ENCODE measurements around the gene EIF4A3.
"Not testable (repeated sequence)": the region's sequence is repeated elsewhere in the genome, so short reads cannot be mapped to it uniquely, and the experiment has no call there.

EIF4A3 gene

DNA sequence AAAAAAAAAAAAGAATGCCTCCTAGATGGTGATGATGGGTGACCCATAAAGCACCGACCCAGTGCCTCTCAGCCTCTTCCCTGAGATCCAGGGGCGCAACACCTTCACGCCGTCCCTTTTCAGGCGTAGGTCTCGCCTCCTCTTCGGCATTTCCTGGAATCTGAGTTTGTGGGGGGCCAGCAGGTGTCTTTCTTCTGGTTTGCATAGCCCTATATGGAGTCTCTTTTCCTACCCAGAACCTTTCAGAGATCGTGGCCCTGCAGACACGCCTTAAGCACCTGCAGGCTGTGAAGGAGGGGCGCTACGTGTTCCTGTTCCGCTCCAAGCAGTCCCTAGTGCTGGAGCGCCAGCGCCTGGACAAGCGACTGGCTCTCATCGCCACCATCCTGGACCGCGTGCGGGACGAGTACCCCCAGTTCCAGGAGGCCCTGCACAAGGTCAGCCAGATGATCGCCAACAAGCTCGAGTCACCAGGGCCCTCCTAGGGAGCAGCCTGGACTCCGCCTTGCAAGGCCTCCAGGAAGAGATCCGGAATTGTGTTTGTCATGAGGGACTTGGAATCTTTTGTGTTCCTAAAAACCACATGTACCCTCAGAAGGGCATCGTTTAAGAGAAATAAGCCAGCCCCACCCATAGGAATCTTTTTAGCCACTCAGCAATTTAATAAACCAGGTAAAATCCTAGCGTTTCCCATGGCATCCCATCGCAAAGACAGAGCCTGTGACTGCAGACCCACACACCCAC, 47.5 kb downstream of the EIF4A3 start:
- Histone ChIP-seq H3K9ac (ENCODE audit: low read length in 2 of 2) (no peak overlapping the region), H3K9me3 (ENCODE audit: control insufficient read depth in 2 of 2, low read length in 2 of 2) (no peaks in the 10 kb centered on the region), H3K4me3 (ENCODE audit: low read length in 2 of 2) (no peak overlapping the region), H3K4me1 (ENCODE audit: control insufficient read depth, insufficient read depth, low read length) (peaks cover 19% of the 10 kb centered on the region), H3K36me3 (ENCODE audit: control insufficient read depth in 2 of 2, insufficient read depth in 2 of 2, low read length in 2 of 2) (no peaks in the 10 kb centered on the region), H3K27me3 (ENCODE audit: control insufficient read depth in 1 of 2, insufficient read depth in 2 of 2, low read length in 2 of 2) (no peaks in the 10 kb centered on the region), H3K27ac (ENCODE audit: low read length) (no peak overlapping the region)

DNA sequence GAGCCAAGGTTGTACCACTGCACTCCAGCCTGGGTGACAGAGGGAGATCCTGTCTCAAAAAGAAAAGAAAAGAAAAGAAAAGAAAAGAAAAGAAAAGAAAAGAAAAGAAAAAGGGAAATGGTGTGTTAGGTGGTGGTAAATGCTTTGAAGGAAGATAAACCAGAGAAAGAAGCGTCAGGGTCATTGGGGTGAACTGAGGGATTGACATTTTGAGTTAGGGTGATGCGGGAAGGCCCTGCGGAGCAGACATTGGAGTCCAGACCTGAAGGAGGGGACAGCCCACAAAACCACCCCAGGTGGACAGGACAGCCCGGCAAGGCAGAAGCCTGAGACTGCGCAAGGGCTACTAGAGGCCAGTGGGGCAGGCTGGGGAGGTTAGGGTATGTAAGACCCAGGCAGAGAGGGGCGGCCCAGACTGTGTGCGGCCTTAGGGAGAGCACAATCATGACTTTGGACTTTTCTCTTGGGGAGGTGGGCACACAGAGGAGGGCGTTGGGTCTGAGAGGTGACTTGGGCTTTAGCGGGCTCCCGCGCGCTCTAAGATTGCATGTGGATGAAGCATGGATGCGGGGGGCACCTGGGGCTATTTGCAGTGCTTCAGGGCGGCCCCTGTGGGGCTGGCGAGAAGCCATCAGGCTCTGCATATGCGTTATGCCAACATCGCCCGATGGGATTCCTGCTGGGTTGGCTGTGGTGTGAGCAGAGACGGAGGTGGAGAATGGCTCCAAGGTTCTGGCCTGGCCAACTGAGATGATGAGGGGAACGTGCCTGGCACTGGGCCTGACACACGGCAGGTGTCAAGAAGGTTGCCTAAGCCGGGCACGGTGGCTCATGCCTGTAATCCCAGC, 48.9 kb downstream of the EIF4A3 start:
- Histone ChIP-seq H3K4me3 (ENCODE audit: low read length in 2 of 2) (no peak overlapping the region), H3K9me3 (ENCODE audit: control insufficient read depth in 2 of 2, low read length in 2 of 2) (no peaks in the 10 kb centered on the region), H3K36me3 (ENCODE audit: control insufficient read depth in 2 of 2, insufficient read depth in 2 of 2, low read length in 2 of 2) (no peaks in the 10 kb centered on the region), H3K4me1 (ENCODE audit: control insufficient read depth, insufficient read depth, low read length) (peaks cover 19% of the 10 kb centered on the region), H3K27me3 (ENCODE audit: control insufficient read depth in 1 of 2, insufficient read depth in 2 of 2, low read length in 2 of 2) (no peaks in the 10 kb centered on the region), H3K9ac (ENCODE audit: low read length in 2 of 2) (no peak overlapping the region), H3K27ac (ENCODE audit: low read length) (no peak overlapping the region)

DNA sequence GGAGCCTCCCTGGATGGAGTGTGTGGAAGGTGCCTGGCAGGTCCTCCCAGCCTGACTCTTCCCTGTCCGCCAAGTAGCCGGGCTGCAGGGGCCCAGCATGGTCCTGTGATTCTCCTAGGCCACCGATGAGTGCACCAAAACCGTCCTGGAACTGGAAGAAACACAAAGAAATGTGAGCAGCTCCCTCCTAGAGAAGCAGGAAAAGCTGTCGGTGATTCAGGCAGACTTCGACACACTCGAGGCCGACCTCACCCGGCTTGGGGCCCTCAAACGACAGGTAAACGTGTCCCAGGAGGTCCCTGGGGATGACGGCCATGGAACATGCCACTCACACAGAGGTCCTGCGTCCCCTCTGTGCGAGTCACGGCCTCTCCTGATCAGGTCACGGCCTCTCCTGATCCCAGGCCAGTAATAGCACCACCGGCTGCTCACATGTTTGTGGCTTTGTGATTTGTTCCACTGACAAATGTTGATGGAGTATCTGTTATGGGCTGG, 49.8 kb downstream of the EIF4A3 start:
- no peak overlapping the region for H3K27ac ChIP-seq (ENCODE audit: low read length)
- no peaks in the 10 kb centered on the region for H3K9me3 ChIP-seq (ENCODE audit: control insufficient read depth in 2 of 2, low read length in 2 of 2)
- H3K4me1 ChIP-seq (ENCODE audit: control insufficient read depth, insufficient read depth, low read length): peaks cover 15% of the 10 kb centered on the region
- no peaks in the 10 kb centered on the region for H3K36me3 ChIP-seq (ENCODE audit: control insufficient read depth in 2 of 2, insufficient read depth in 2 of 2, low read length in 2 of 2)
- no peaks in the 10 kb centered on the region for H3K27me3 ChIP-seq (ENCODE audit: control insufficient read depth in 1 of 2, insufficient read depth in 2 of 2, low read length in 2 of 2)
- H3K9ac ChIP-seq (ENCODE audit: low read length in 2 of 2): no peak overlapping the region
- H3K4me3 ChIP-seq (ENCODE audit: low read length in 2 of 2): no peak overlapping the region

DNA sequence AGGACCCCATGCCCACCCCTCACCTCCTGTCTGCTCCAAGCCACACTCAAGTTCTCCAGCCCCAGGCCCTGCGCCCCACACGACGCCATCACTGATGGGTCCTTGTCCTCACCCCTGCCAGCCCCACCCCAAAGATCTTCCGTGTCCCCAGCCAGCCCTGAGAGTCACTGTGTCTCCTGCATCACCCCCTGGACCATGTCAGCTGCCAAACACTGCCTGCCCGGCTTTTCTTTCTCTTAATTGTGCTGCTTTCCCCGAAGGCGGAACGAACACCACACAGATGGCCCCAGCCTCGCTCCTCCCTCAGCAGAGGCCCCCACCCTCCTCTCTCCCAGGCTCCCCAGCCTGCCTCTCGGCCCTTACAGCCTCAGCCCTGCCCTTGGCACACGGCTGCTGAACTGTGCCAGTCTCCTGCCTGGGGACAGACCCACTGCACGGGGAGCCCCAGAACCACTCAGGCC, 50.3 kb downstream of the EIF4A3 start:
- Histone ChIP-seq H3K27me3 (ENCODE audit: control insufficient read depth in 1 of 2, insufficient read depth in 2 of 2, low read length in 2 of 2) (no peaks in the 10 kb centered on the region), H3K9ac (ENCODE audit: low read length in 2 of 2) (no peak overlapping the region), H3K4me3 (ENCODE audit: low read length in 2 of 2) (no peak overlapping the region), H3K36me3 (ENCODE audit: control insufficient read depth in 2 of 2, insufficient read depth in 2 of 2, low read length in 2 of 2) (no peaks in the 10 kb centered on the region), H3K4me1 (ENCODE audit: control insufficient read depth, insufficient read depth, low read length) (peaks cover 9% of the 10 kb centered on the region), H3K9me3 (ENCODE audit: control insufficient read depth in 2 of 2, low read length in 2 of 2) (no peaks in the 10 kb centered on the region), H3K27ac (ENCODE audit: low read length) (no peak overlapping the region)

DNA sequence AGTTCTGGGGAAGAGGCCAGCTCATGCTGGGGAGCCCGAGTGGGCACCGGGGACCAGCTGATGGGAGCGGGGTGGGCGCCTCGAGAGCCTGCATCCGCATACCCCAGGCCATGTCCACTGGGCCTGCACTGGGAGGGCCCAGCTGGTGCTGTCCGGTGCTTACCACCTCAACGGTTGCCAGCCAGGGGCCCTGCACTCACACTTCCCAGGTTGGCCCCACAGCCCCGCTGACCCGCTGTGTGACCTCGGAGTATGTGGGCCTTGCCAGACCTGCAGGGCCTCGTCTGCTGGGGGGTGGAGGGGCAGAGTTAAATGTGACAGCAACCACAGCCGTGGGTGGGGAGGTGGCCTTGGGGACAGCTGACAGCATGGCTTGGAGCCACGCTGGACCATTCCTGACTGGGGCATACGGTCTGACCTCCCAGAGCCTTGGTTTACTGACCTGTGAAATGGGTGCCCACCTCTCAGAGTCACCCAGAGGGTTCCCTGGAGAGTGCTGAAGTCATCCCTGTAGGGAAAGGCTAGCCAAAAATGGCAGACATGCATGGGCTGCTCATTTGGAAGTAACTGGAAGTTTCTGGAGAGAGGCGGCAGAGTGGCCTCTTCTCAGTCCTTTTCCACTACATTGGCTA, 51.0 kb downstream of the EIF4A3 start:
- H3K9me3 ChIP-seq (ENCODE audit: control insufficient read depth in 2 of 2, low read length in 2 of 2): no peaks in the 10 kb centered on the region
- no peaks in the 10 kb centered on the region for H3K27me3 ChIP-seq (ENCODE audit: control insufficient read depth in 1 of 2, insufficient read depth in 2 of 2, low read length in 2 of 2)
- H3K4me1 ChIP-seq (ENCODE audit: control insufficient read depth, insufficient read depth, low read length): peaks cover 6% of the 10 kb centered on the region
- H3K9ac ChIP-seq (ENCODE audit: low read length in 2 of 2): no peak overlapping the region
- no peak overlapping the region for H3K4me3 ChIP-seq (ENCODE audit: low read length in 2 of 2)
- H3K36me3 ChIP-seq (ENCODE audit: control insufficient read depth in 2 of 2, insufficient read depth in 2 of 2, low read length in 2 of 2): no peaks in the 10 kb centered on the region
- no peak overlapping the region for H3K27ac ChIP-seq (ENCODE audit: low read length)

DNA sequence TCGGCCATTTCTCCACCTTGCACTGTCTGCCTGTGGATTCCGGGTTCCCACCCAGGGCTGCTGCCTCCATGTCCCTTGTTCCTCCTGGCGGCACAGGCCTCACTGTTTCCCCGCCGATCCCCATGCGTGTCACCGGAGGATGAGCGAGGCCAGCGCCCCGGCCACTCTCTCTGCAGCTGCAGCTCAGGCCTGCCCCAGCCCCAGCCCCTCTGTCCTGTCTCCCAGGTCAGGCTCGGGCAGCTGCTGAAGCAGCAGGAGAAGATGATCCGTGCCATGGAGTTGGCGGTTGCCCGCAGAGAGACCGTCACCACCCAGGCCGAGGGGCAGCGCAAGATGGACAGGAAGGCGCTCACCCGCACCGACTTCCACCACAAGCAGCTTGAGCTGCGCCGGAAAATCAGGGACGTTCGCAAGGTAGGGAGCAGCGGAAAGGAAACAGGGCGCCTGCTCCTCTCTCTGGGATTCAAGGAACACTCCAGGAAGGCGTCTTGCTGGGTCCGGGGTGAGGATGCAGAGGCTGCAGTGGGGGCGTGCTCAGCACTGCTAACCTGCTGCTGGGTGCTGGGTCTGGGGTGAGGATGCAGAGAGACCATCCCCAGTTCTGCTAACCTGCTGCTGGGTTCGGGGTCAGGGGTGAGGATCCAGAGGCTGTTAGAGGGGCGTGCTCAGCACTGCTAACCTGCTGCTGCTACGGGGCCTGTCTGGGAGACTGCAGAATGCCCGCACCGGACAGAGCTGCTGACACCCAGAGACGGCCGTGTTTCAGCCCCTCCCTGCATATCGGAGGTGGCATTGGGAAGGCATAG, 51.7 kb downstream of the EIF4A3 start:
- Histone ChIP-seq H3K9ac (ENCODE audit: low read length in 2 of 2) (no peak overlapping the region), H3K27ac (ENCODE audit: low read length) (no peak overlapping the region), H3K27me3 (ENCODE audit: control insufficient read depth in 1 of 2, insufficient read depth in 2 of 2, low read length in 2 of 2) (no peaks in the 10 kb centered on the region), H3K4me3 (ENCODE audit: low read length in 2 of 2) (no peak overlapping the region), H3K36me3 (ENCODE audit: control insufficient read depth in 2 of 2, insufficient read depth in 2 of 2, low read length in 2 of 2) (peaks cover 0 to 3% of the 10 kb centered on the region in 2 donors), H3K9me3 (ENCODE audit: control insufficient read depth in 2 of 2, low read length in 2 of 2) (no peaks in the 10 kb centered on the region), H3K4me1 (ENCODE audit: control insufficient read depth, insufficient read depth, low read length) (no peaks in the 10 kb centered on the region)

DNA sequence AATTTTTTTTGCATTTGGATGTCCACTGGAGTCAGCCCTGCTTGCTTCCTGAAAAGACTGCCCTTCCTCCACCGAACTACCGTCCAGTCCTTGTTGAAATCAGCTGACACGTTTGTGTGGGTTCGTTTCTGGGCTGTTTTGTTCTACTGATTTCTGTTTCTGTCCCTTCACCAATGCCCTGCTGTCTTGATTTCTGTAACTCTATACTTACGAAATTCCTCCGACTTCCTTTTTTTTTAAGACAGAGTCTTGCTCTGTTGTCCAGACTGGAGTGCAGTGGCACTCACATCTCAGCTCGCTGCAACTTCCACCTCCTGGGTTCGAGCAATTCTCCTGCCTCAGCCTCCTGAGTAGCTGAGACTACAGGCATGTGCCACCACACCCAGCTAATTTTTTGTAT, 54.0 kb downstream of the EIF4A3 start:
- H3K4me3 ChIP-seq (ENCODE audit: low read length in 2 of 2): no peak overlapping the region
- no peaks in the 10 kb centered on the region for H3K4me1 ChIP-seq (ENCODE audit: control insufficient read depth, insufficient read depth, low read length)
- no peaks in the 10 kb centered on the region for H3K27me3 ChIP-seq (ENCODE audit: control insufficient read depth in 1 of 2, insufficient read depth in 2 of 2, low read length in 2 of 2)
- H3K27ac ChIP-seq (ENCODE audit: low read length): no peak overlapping the region
- no peak overlapping the region for H3K9ac ChIP-seq (ENCODE audit: low read length in 2 of 2)
- peaks cover 0 to 3% of the 10 kb centered on the region in 2 donors for H3K36me3 ChIP-seq (ENCODE audit: control insufficient read depth in 2 of 2, insufficient read depth in 2 of 2, low read length in 2 of 2)
- H3K9me3 ChIP-seq (ENCODE audit: control insufficient read depth in 2 of 2, low read length in 2 of 2): no peaks in the 10 kb centered on the region

DNA sequence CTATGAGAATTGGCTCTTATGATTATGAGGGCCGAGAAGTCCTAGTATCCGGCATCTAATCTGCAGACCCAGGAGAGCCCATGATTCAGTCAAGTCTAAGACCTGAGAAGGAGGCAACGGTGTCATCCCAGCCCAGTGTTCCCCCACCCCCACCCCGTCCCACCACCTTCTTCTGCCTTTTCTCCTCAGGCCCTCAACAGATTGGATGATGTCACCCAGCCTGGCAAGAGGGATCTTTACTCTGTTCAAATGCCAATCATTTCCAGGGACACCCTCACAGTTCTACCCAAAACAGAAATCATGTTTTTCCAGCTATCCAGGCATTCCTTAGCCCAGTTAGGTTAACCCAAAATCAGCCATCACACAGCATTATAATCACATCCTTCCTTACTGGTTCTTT, 55.6 kb downstream of the EIF4A3 start:
- Histone ChIP-seq H3K27ac (ENCODE audit: low read length) (no peak overlapping the region), H3K4me1 (ENCODE audit: control insufficient read depth, insufficient read depth, low read length) (no peaks in the 10 kb centered on the region), H3K9ac (ENCODE audit: low read length in 2 of 2) (no peak overlapping the region)

DNA sequence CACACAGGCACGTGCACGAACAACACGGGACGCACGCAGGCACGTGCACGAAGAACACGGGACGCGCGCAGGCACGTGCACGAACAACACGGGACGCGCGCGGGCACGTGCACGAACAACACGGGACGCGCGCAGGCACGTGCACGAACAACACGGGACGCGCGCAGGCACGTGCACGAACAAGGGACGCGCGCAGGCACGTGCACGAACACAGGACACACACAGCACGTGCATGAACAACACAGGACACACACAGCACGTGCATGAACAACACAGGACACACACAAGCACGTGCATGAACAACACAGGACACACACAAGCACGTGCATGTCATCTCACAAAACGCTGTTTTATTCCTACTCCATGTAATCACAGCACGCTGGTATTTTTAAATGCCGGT, 56.8 kb downstream of the EIF4A3 start:
- H3K4me3 ChIP-seq (ENCODE audit: low read length in 2 of 2); H3K27me3 ChIP-seq (ENCODE audit: control insufficient read depth in 1 of 2, insufficient read depth in 2 of 2, low read length in 2 of 2); H3K4me1 ChIP-seq (ENCODE audit: control insufficient read depth, insufficient read depth, low read length); H3K9ac ChIP-seq (ENCODE audit: low read length in 2 of 2); H3K36me3 ChIP-seq (ENCODE audit: control insufficient read depth in 2 of 2, insufficient read depth in 2 of 2, low read length in 2 of 2); H3K9me3 ChIP-seq (ENCODE audit: control insufficient read depth in 2 of 2, low read length in 2 of 2); H3K27ac ChIP-seq (ENCODE audit: low read length): not testable (repeated sequence)

More for the DNA sequence above, 55.6 kb downstream of the EIF4A3 start:
- H3K9me3 ChIP-seq (ENCODE audit: control insufficient read depth in 2 of 2, low read length in 2 of 2): no peaks in the 10 kb centered on the region
- peaks cover 0 to 3% of the 10 kb centered on the region in 2 donors for H3K36me3 ChIP-seq (ENCODE audit: control insufficient read depth in 2 of 2, insufficient read depth in 2 of 2, low read length in 2 of 2)
- no peaks in the 10 kb centered on the region for H3K27me3 ChIP-seq (ENCODE audit: control insufficient read depth in 1 of 2, insufficient read depth in 2 of 2, low read length in 2 of 2)
- no peak overlapping the region for H3K4me3 ChIP-seq (ENCODE audit: low read length in 2 of 2)

DNA sequence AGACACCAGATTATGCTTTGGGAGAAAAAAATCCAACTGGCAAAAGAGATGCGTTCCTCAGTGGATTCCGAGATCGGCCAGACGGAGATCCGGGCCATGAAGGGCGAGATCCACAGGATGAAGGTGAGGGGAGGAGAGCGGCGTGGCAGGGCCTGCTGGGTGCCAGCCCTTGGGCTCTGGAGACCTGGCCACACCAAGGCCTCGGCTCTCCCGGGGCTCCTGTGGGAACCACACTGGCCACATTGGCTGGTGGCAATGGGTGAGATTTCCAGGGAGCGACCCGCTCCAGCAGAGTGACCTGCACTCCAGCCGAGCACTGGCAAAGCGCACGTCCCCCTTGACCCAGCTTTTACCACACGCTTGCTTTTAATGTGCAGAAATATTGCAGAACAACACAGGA, 57.2 kb downstream of the EIF4A3 start:
- H3K27me3 ChIP-seq (ENCODE audit: control insufficient read depth in 1 of 2, insufficient read depth in 2 of 2, low read length in 2 of 2): no peaks in the 10 kb centered on the region
- no peak overlapping the region for H3K27ac ChIP-seq (ENCODE audit: low read length)
- H3K9me3 ChIP-seq (ENCODE audit: control insufficient read depth in 2 of 2, low read length in 2 of 2): no peaks in the 10 kb centered on the region
- no peak overlapping the region for H3K9ac ChIP-seq (ENCODE audit: low read length in 2 of 2)
- no peak overlapping the region for H3K4me3 ChIP-seq (ENCODE audit: low read length in 2 of 2)
- H3K4me1 ChIP-seq (ENCODE audit: control insufficient read depth, insufficient read depth, low read length): no peaks in the 10 kb centered on the region
- H3K36me3 ChIP-seq (ENCODE audit: control insufficient read depth in 2 of 2, insufficient read depth in 2 of 2, low read length in 2 of 2): peaks cover 0 to 3% of the 10 kb centered on the region in 2 donors

Measured in stomach smooth muscle (tissue), 2 donors.